Jurkat, Clone E6-1 (cell line): ENCODE measurements around the gene CFAP65.

Experiments used
- DNase-seq: peaks from one replicate; pipeline ENCODE4 v3.0.0-alpha.2; 2011; ENCODE audit warnings: low read depth, low spot score
- H3K4me3 ChIP-seq: 2 replicates; pipeline ENCODE4 v1.5.1; 2011; ENCODE audit warnings: mild to moderate bottlenecking, low read length, control low read depth, moderate library complexity

Gene CFAP65

GRCh38 chr2:218958276-218958675 lies 83.0 kb downstream of the CFAP65 start:
- DNase-seq: no peak
- no peak overlapping the region; the same call in 1 of the 2 replicates for H3K4me3 ChIP-seq

- DNase-seq: no peak
- no peak overlapping the region for H3K4me3 ChIP-seq
Observed at GRCh38 chr2:218957671-218958070, 83.6 kb downstream of the CFAP65 start.

- H3K4me3 ChIP-seq: no peak overlapping the region
- DNase-seq: no peak
Observed at GRCh38 chr2:218956039-218956438, 85.3 kb downstream of the CFAP65 start.

GRCh38 chr2:218954541-218955300 lies 86.6 kb downstream of the CFAP65 start:
- no peak overlapping the region for H3K4me3 ChIP-seq
- DNase-seq: no peak

GRCh38 chr2:218953366-218953954 lies 87.9 kb downstream of the CFAP65 start:
- H3K4me3 ChIP-seq: no peak overlapping the region
- no peak for DNase-seq
